D721Med (cell line): ENCODE data around the gene RNF5.

Experiments used
- DNase-seq: peaks from one replicate; pipeline ENCODE4 v3.0.0; 2011; ENCODE audit warnings: low spot score; ENCODE audit not compliant: insufficient read length
- FAIRE-seq: peaks from 2 replicates; lab custom pipeline; 2011; peaks lifted over from hg19 to GRCh38; lab: Jason Lieb, UNC
- CTCF ChIP-seq: IDR thresholded peaks from 2 replicates; pipeline ENCODE4 v1.5.1; 2012; ENCODE audit warnings: mild to moderate bottlenecking, control low read depth; ENCODE audit not compliant: insufficient read depth; ENCODE audit errors: missing control alignments

RNF5 gene

GRCh38 chr6:32226434-32226833 lies 48.2 kb downstream of the RNF5 start:
- FAIRE-seq = no peak
- TF ChIP-seq CTCF = no peak
- DNase-seq = no peak
